Measurements from ENCODE around the gene PTCD2. TPM values are rescaled to one million over a fixed set of nuclear protein-coding genes. Genes with fewer than 3 reads are reported as not detected.

The PTCD2 gene
- total and polyA plus RNA-seq, 9 of the 15 experiments (the other 6 are each of a cell fraction or from before 2014, with no cell fraction given), result 11.9 to 28.5 (median 18.6) TPM

- TF ChIP-seq GABPB1 (CRISPR knock-in tag; IDR thresholded peaks at IDR 0.05) (no peak), ERF (CRISPR knock-in tag; IDR thresholded peaks at IDR 0.05) (no peak), PKNOX1 (IDR thresholded peaks at IDR 0.05) (peak; percentile 46; the same call in 1 of the 2 replicates), ZBTB9 (CRISPR knock-in tag; IDR thresholded peaks at IDR 0.05) (no peak), TEAD2 (tag; IDR thresholded peaks at IDR 0.05) (no peak)
These were observed 12.6 kb upstream of the PTCD2 start (continued) for GRCh38 chr5:72307573-72307967.

- 1% methylated on average over 61 of the region's 76 CpGs for WGBS (ENCODE audit: insufficient coverage, low coverage, missing lambda C conversion rate)
- H3K9me1 ChIP-seq (ENCODE audit: control insufficient read depth, insufficient read depth, low read length), result no peaks in the 10 kb centered on the region
- peaks cover 68% of the 10 kb centered on the region for H3K79me2 ChIP-seq (ENCODE audit: control insufficient read depth, insufficient read depth, low read length)
- intact Hi-C loops (cut with micrococcal nuclease), result loop anchor here (1.0 to 5.0 kb wide), 7 partner anchors 26 to 525 kb away; no protein-coding TSS in a partner anchor
- peak; percentile 98 to 99 (median 98) for DNase-seq (ENCODE audit: extremely low read depth in 1 of 4, low spot score in 3 of 4)
- peak; percentile 96 for FAIRE-seq
- POLR2A ChIA-PET, result interaction anchor here (0.6 to 2.9 kb wide), 16 partner anchors 9 to 526 kb away, joined by 3 to 35 read pairs (median 4); partner anchors contain the start of genes MAP1B, MRPS27 and PTCD2
- H4K20me1 ChIP-seq (replicated peaks; ENCODE audit: control insufficient read depth, insufficient read depth, low read length), result no peaks in the 10 kb centered on the region
- peak overlapping the region; percentile 91 to 97 for H3K9ac ChIP-seq (ENCODE audit: insufficient read depth in 1 of 2, low read depth in 2 of 2, low read length in 2 of 2)
- peak overlapping the region; percentile 68 for H3K4me3 ChIP-seq
- in situ Hi-C loops (cut with MboI), result loop anchor here (25.0 kb wide), 1 partner anchor 521 kb away; no protein-coding TSS in a partner anchor
- CTCF ChIA-PET (ENCODE audit: low intra/inter-chr PET ratio), result interaction anchor here (1.2 to 1.6 kb wide), 2 partner anchors 526 to 530 kb away, joined by 3 to 9 read pairs; no protein-coding TSS in a partner anchor
- peaks cover 25 to 30% of the 10 kb centered on the region in 2 experiments for H3K4me1 ChIP-seq (replicated peaks in 1 of 2; ENCODE audit: control insufficient read depth in 2 of 2, insufficient read depth in 2 of 2, low read length in 2 of 2)
- H3K27me3 ChIP-seq (ENCODE audit: control insufficient read depth in 2 of 2, insufficient read depth in 2 of 2, low read length in 2 of 2), result no peaks in the 10 kb centered on the region
- peak; percentile 97 for ATAC-seq
- no peaks in the 10 kb centered on the region for H3K9me3 ChIP-seq (replicated peaks; ENCODE audit: control insufficient read depth, insufficient read depth, low read depth, low read length)
- H3K4me2 ChIP-seq (ENCODE audit: insufficient read depth, low read length), result peak overlapping the region; percentile 93
- peak overlapping the region; percentile 96 for H3K27ac ChIP-seq (ENCODE audit: extremely low read depth, low read depth, low read length)
- peaks cover 53% of the 10 kb centered on the region for H3K36me3 ChIP-seq (ENCODE audit: control insufficient read depth, insufficient read depth, low read length)
- TSS peak; percentile 49 for BruUV-seq (replicated peaks)
- peak overlapping the region; percentile 88 for H2AFZ ChIP-seq (ENCODE audit: low read depth, low read length)
- TF ChIP-seq ZFX (CRISPR knock-in tag; IDR thresholded peaks at IDR 0.05) (peak; percentile 94), HNRNPK (IDR thresholded peaks at IDR 0.05; ENCODE audit: low read depth, low read length, poor library complexity, severe bottlenecking) (no peak), ETV6 (IDR thresholded peaks at IDR 0.05; ENCODE audit: borderline replicate concordance in 1 of 2, low read depth in 2 of 2, low read length in 1 of 2) (no peak), ETV6 (CRISPR knock-in tag; IDR thresholded peaks at IDR 0.05; ENCODE audit: borderline replicate concordance) (0 out of 2 replicates have a peak, but pooled peaks have one; percentile 21), NCOA4 (IDR thresholded peaks at IDR 0.05; ENCODE audit: partially characterized antibody) (no peak), STAT5A (IDR thresholded peaks at IDR 0.05; ENCODE audit: borderline replicate concordance, low read length) (no peak), PKNOX1 (IDR thresholded peaks at IDR 0.05) (peak; percentile 5; the same call in 1 of the 2 replicates), TARDBP (IDR thresholded peaks at IDR 0.05) (peak; percentile 94), SRF (CRISPR knock-in tag; IDR thresholded peaks at IDR 0.05) (peak in 1 of 2 experiments; percentile 70; a peak in 1 of 4 replicates), FOXJ2 (tag; IDR thresholded peaks at IDR 0.05) (peak; percentile 17; the same call in 1 of the 2 replicates)
These were observed 12.0 kb upstream of the PTCD2 start for GRCh38 chr5:72307968-72308852.
